ENCODE data around the gene DCPS.
"Not testable (repeated sequence)": the region's sequence is repeated elsewhere in the genome, so short reads cannot be mapped to it uniquely, and the experiment has no call there.

DCPS gene

DNA sequence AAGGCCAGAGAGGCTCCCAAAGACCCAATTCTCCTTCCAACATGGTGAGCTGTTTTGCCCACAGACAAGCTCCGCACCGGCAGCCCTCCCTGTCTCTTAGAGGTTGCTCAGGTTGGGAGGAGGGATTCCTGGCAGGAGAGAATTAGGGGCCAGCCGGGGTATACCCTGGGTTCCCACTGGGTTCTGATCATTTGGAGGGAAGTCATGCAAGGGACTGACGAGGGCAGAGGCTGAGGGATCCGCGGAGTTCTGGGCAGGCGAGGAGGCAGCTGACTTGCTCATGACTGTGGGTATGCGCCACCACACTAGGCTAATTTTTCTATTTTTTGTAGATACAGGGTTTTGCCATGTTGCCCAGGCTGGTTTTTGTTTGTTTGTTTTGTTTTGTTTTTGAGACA is 56.2 kb downstream of the DCPS start:
- DNase-seq (ENCODE audit: low read depth), result no peak

DNA sequence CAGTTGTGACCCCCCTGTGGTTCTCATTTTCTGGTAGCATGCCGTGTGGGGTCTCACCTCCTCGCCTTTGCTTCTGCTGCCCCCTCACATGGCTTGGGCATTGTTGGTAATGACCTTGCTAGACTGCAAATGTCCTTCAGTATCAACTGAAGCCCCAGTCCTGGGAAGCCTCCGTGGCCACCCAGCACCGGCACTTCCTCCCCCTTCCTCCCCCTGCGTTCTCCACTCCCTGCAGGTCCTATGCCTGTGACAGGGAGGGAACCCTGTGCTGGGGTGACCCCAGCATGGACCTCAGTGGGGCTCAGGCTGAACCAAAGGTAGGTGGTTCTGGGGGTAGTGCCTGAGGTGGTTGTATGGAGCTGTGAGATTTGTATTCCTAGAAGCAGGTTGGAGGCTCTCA is 57.5 kb downstream of the DCPS start:
- no peak for DNase-seq (ENCODE audit: low read depth)

DNA sequence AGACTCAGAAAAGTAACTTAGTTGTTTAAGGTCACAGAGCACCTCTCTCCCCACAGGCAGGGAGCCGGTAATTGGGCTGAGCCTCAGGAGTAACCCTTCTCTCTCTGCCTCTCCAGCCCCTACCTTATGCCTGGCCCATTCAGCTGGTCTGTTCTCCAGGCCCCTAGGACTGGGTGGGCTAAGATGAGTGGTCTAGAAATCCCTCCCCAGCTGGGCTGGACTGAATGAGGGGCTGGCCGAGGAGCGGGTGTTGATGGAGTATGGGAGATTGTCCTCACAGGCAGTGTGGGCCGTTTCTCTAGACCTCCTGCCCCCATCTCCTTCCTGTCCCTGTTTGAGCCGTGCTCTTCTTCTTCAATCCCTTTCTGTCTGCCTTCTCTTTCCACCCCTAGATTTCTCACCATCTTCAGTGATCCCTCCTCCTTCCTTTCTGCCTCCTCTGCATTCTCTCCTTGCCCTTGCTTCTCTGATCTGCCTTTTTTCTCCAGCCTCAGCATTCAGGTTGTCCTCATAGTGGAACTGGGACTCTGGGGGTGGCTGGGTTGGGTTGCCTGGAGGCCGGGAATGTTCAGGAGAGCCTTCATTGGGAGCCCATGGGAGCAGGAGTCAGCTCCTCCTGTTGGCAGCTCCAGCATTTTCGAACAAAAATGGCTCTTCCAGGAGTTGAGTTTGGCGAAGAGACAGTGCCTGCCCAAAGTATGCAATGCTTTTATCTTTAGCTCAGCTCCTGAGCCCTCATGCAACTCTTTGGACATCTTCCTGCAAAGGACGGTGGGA is 59.2 kb downstream of the DCPS start:
- DNase-seq (ENCODE audit: low read depth), result no peak

DNA sequence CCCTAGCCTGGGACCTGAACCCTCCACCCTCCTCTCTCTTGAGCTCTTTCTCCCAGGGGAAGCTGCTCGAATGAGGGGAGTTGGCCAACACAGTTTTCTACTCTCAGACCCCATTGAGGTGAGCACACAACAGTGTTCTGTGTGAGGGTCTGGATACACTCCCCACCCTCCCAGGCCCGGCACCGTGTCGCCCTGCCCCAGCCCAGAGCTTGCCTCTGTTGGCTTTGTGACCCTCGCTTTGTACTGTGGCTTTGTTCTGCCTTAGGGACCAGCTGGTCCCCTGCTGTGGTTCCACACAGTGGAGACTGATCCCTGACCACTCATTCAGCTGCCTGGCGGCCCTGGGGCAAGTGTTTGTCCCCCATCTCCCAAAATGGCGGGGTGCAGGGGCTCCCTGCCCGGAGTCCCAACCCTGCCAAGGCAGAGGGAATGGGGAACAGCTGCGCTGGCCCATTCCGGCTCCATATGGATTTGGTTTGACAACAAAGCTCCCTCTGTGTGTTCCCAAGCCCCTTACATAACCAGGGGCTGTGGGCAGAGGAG is 59.9 kb downstream of the DCPS start:
- DNase-seq (ENCODE audit: low read depth), result no peak

DNA sequence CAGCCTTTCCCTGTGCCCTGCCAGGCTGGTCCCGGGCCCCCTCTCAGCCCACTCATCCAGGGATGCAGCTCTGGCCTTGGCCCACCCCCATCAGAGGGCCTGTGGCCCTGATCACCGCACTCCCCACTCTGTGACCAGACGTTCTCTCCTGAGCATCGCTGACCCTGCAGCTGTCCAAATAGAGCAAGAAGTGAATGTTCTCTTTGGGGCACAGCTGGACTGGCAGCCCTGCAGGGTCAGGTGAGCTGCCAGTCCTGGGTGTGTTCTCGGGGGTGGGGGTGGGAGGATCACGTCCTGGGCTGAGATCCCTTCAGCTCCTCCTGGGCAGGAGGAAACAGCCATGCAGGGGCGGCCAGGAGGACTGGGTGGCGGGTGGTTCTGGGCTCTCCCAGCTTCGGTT is 60.9 kb downstream of the DCPS start:
- not testable (repeated sequence) for DNase-seq (ENCODE audit: low read depth)

DNA sequence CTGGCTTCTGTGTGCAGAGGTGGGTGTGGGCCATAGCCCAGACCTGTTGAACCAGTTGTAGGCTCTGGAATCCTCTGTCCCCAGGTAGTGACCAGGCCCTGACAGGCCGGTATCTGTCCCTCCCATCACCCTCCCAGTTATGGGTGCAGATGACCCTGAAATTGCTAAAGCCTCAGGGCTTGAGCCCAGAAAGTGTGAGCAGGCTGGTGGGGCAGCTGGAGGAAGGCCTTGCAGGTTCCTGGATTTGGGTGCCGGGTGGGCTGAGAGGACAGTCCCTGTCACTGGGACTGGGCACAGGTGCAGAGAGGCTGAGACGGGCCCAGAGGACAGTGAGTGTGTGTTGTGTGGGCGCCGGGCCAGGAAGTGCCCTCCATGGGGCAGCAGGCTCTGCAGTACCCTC is 61.6 kb downstream of the DCPS start:
- not testable (repeated sequence) for DNase-seq (ENCODE audit: low read depth)

DNA sequence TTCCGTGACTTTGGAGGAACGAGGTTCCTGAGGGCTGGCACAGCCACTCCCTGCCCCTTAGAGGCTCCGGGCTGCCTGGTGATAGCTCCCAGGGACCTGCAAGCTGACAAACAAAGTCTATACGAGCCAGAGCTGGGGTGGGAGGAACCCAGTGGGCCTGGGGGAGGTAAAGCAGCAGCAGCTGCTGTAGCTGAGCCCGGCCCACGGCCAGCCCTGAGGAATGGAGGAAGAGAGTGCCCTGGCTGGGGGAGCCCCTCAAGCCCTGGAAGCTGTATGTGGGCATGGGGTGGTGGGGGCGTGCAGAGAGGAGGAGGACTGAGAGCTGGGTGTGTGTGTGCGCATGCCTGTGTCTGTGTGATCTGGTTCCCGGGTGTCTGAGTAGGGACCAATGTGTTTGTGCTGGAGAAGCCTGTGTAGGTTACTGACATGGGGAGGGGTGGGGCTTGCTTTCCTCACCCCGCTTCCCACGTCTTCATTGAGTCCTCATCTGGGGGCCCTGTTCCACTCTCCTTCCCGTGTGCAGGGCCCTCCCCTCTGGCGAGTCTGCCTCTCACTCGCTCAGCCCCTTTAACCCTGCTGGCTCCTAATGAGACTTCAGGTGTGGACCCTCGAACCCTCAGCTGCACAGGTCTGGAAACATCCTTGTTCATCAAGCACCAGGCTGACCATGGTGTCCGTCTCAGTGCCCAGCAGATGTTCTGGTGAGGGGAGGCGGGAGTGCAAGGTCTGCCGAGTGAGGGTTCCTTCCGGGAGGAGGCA is 62.4 kb downstream of the DCPS start:
- DNase-seq (ENCODE audit: low read depth), result no peak

DNA sequence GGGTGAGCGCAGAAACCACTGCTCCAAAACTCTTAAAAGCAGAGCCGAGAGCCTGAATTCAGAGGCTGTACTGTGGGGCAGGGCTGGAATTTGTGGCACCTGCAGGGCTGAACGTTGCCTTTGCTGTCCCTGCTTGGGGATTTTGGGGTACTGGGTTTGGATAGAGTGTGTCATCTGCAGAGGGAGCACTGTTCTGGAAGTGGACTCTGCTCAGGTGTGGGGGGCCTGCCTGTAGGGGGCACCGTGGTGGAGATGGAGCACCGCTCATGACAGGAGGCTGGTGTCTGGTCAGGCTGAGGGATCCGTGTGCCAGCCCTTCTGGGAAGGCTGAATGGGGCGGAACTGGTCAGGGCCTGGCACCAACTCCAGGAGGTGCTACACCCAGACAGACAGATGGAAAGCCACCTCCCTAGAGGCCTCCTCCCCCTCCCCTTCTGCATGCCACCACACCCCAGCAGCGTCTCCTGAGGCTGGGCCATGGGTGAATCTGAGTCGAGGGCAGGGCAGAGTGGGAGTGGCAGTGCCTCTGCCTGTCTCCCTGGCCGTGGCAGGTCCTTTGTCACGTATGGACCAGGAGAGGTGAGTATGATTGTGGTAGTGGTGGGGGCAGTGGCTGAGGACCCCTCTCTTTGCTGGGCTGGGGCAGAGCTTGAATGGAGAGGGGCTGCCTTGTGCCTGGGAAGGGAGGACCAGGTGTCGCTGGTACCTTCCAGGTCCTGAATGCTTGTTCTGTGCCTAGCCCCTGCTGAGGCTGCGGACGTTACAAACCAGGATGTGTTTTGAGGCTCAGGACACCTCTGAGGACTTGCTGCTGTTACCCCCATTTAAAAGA is 63.2 kb downstream of the DCPS start:
- DNase-seq (ENCODE audit: low read depth), result not testable (repeated sequence)

DNA sequence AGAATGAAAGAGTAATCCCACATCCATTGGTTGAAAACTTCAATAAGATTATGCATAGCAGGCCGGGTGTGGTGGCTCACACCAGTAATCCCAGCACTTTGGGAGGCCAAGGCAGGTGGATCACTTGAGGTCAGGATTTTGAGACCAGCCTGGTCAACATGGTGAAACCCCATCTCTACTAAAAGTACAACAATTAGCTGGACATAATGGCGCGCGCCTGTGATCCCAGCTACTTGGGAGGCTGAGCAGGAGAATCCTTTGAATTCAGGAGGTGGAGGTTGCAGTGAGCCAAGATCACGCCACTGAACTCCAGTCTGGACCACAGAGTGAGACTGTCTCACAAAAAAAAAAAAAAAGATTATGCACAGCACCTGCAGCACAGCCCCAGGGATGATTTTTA is 63.9 kb downstream of the DCPS start:
- not testable (repeated sequence) for DNase-seq (ENCODE audit: low read depth)

DNA sequence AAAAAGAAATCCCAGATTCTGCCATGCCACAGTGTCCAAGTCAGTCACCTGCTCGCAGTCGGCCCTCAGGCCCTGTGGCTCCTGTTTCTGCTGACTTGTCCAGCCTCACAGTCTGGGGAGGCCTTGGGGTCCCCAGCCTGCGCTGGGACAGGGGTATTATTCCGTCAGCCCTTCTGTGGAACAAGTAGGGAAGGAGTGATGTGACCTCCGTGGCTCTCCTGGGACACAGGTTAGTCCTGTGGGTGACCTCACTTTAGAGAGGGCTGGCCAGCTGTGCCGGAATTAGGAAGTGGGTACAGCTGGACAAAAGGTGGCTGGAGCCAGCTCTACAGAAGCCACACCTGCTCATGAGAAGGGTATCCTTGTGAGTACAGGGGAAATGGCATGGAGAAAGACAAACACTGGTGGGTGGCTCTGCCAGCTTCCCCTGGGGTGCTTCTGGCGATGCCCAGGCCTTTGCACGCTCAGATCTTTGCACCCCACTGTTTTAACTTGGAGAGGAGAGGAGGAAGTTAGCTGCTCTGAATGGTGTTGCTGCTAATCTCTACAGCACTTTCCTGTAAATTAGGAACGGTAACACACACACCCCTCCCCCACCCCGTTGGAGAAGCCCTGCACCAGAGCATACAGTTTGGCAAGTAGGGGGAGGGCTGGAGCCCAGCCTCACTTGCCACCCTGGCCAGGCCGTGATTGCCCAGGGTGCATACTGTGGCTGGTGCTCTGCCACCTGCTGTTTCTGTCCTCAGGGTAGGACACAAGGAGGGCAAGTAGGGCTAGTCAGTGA is 64.7 kb downstream of the DCPS start:
- not testable (repeated sequence) for DNase-seq (ENCODE audit: low read depth)

DNA sequence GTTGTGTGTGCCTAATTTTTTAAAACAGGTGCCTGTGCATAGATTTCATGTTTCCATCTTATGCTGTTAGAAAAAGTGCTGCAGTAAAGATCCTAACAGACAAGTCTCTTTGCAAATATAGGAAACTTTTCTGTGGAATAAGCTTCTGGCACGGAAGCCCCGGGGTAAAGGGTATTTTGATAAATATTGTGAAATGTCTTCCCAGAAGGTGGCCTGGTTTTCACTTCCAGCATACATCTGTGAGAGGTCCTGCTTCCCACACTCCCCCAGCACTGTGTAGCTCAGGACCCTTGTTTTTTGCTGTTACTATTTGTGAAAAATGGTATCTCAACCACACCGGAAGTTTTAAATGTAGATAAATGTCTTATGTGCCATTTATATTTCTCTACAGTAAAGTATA is 66.2 kb downstream of the DCPS start:
- no peak for DNase-seq (ENCODE audit: low read depth)

DNA sequence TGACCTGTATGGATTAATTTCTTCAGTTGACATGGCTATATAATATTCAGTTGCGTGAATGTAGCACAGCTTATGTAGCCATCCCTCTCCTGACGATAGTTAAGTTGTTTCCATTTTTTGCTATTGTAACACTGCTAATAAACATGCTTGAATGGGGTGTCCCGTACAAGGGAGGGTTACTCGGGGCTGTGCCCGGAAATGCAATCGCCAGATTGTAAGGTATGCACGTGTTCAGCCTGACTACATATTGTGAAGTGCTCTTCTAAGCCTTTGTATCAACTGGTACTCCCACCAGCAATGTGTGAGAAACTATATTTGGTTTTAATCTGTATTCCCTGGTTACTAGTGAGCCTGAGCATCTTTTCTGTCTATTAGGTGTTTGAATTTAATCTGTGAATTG is 67.7 kb downstream of the DCPS start:
- DNase-seq (ENCODE audit: low read depth), result no peak

DNA sequence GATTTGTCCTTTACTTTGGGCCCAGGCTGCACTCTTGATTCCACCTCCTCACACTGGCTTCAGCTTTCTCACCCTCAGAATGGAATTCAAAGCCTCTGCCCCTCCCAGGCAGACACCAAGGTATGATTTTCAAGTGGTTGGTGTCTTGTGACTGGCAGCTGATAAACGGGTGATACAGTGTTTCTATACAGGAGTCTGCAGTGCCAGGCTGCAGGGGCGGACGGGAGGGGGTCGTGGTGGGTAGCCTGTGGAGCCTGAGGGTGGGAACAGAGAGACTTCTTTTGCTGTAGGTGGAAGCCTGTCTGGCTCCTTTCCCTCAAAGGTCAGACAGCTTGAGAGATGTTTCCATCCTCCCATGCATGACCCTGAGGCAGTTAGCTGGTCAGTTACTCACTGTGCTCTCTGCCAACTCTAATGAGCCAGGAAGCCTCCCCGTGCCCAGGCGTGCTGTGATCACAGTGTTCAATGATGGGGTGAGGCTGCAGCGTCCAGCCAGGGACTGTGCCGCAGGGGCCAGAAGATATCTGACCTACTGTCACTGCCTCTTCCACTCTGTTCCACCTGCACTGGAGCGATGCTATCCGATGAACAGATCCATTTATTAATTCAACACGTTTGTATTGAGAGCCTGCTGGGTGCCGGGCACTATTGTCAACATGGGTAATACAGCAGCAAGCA is 69.7 kb downstream of the DCPS start:
- not testable (repeated sequence) for DNase-seq (ENCODE audit: low read depth)

DNA sequence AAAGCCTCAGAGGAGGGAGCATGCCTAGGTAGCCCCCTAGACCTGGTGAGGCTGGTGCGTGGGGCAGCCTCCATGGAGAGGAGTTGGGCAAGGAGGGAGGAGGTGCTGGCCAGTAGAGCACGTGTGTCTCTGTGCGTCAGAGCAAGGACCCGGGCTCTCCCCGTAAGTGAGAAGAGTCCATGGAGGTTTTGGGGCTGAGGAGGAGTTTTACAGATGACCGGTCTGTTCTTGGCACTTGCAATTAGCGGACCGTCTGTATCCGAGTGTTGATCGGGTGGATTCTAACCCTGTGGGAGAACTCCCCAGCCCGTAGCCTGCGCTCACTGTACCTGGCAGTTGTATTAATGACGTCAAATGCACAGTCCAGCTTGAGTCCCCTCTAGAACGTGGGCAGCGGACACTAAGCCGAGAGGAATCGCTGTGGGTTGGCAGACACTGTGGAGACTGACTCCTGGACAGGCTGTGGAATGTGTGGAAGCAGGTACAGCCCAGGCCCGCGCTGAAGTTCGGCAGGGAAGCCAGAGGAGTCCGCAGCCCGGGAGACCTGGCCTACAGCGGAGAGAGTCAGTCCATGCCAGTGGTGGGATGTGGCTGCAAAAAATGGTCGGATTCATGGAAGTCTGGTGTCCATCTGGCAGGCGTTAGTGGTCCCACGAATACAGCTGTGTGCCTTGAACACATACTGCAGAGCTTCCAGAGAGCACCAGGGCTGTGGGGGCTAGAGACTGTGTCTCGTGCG is 70.9 kb downstream of the DCPS start:
- not testable (repeated sequence) for DNase-seq (ENCODE audit: low read depth)

DNA sequence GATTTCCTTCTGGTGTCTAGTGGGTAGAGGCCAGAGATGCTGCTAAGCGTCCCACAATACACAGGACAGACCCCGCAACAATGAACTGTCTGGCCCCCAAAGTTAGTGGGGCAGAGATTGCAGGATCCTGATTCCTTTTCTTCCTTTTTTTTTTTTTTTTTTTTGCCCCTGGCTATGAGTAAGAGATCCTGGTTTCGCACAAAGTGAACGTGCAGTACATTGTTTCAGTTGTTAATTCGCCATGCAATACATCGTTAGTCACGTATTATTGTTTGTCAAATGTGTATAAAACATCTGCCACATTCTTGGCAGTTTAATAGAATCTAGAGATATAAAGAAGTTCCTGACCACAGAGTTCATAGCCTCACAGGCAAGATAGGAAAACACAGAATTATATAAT is 71.9 kb downstream of the DCPS start:
- DNase-seq (ENCODE audit: low read depth), result no peak

DNA sequence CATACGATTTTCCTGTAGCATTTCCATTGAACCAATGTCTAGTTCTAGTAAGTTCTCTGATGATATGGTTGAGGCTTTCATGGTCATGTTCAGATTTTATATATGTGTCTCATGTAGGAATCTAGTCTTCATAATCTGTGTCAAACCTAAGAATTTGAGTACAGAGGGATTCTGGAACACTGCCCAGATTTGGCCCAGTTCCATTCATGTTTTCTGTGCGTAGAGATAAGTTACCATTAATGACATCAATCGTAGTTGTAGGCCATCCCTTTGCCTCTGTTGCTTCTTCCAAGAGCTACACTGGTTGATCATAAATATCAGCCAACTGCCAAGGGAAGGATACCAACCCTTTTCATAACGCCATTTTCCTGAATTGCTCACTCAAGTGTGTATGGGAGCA is 74.9 kb downstream of the DCPS start:
- no peak for DNase-seq (ENCODE audit: low read depth)

DNA sequence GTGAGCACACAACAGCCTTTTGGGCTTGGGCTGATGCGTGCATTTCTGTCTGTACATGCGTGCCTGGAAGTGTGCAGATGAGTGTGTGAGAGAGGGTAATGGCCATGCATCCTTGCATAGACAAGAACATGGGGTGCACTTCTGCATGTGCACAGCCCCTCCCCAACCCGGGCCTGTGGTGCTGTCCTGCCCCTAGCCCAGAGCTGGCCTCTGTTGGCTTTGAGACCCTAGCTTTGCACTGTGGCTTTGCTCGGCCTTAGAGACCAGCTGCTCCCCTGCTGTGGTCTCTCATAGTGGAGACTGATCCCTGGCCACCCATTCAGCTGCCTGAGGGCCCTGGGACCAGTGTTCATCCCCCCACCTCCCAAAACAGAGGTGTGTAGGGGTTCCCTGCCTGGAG is 77.0 kb downstream of the DCPS start:
- DNase-seq (ENCODE audit: low read depth), result no peak

DNA sequence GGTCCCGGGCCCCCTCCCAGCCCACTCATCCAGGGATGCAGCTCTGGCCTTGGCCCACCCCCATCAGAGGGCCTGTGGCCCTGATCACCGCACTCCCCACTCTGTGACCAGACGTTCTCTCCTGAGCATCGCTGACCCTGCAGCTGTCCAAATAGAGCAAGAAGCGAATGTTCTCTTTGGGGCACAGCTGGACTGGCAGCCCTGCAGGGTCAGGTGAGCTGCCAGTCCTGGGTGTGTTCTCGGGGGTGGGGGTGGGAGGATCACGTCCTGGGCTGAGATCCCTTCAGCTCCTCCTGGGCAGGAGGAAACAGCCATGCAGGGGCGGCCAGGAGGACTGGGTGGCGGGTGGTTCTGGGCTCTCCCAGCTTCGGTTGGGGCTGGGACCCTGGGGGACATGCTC is 78.1 kb downstream of the DCPS start:
- DNase-seq (ENCODE audit: low read depth), result not testable (repeated sequence)

DNA sequence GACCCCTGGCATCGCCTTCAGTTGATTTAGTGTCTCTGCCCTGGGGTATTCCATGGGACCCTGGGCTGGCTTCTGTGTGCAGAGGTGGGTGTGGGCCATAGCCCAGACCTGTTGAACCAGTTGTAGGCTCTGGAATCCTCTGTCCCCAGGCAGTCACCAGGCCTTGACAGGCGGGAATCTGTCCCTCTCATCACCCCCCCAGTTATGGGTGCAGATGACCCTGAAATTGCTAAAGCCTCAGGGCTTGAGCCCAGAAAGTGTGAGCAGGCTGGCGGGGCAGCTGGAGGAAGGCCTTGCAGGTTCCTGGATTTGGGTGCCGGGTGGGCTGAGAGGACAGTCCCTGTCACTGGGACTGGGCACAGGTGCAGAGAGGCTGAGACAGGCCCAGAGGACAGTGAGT is 78.8 kb downstream of the DCPS start:
- not testable (repeated sequence) for DNase-seq (ENCODE audit: low read depth)
